Measurements from ENCODE around the gene PSMC3IP. TPM values are rescaled to one million over a fixed set of nuclear protein-coding genes. Genes with fewer than 3 reads are reported as not detected.

PSMC3IP gene
- total and polyA plus RNA-seq, 11 donors: 0.71 to 4.1 (median 2.1) TPM

- H3K4me3 ChIP-seq: peak overlapping the region; percentile 74 to 98 (median 92)
- 21 to 50% (median 29%) methylated on average over 14 to 28 of the region's 28 CpGs for WGBS, 4 donors
- intact Hi-C loops (cut with DNase I): no loop called here
- ATAC-seq (peak in 2 of 4 donors; percentile 4 to 20), DNase-seq (no peak)
- H3K27me3 ChIP-seq: no peaks in the 10 kb centered on the region
- TF ChIP-seq POLR2A (IDR thresholded peaks at IDR 0.05): no peak
- TF ChIP-seq, protein P1, sequence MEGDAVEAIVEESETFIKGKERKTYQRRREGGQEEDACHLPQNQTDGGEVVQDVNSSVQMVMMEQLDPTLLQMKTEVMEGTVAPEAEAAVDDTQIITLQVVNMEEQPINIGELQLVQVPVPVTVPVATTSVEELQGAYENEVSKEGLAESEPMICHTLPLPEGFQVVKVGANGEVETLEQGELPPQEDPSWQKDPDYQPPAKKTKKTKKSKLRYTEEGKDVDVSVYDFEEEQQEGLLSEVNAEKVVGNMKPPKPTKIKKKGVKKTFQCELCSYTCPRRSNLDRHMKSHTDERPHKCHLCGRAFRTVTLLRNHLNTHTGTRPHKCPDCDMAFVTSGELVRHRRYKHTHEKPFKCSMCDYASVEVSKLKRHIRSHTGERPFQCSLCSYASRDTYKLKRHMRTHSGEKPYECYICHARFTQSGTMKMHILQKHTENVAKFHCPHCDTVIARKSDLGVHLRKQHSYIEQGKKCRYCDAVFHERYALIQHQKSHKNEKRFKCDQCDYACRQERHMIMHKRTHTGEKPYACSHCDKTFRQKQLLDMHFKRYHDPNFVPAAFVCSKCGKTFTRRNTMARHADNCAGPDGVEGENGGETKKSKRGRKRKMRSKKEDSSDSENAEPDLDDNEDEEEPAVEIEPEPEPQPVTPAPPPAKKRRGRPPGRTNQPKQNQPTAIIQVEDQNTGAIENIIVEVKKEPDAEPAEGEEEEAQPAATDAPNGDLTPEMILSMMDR (IDR thresholded peaks at IDR 0.05): no peak
- H3K4me1 ChIP-seq: peaks cover 10 to 61% (median 42%) of the 10 kb centered on the region in 12 donors
- peaks cover 0 to 57% (median 50%) of the 10 kb centered on the region in 9 donors for H3K36me3 ChIP-seq
- H3K27ac ChIP-seq: peak overlapping the region; percentile 94 to 99 (median 98)
- H3K9me3 ChIP-seq: no peaks in the 10 kb centered on the region
Measured at GRCh38 chr17:42566215-42566882, 11.2 kb downstream of the PSMC3IP start.

DNA sequence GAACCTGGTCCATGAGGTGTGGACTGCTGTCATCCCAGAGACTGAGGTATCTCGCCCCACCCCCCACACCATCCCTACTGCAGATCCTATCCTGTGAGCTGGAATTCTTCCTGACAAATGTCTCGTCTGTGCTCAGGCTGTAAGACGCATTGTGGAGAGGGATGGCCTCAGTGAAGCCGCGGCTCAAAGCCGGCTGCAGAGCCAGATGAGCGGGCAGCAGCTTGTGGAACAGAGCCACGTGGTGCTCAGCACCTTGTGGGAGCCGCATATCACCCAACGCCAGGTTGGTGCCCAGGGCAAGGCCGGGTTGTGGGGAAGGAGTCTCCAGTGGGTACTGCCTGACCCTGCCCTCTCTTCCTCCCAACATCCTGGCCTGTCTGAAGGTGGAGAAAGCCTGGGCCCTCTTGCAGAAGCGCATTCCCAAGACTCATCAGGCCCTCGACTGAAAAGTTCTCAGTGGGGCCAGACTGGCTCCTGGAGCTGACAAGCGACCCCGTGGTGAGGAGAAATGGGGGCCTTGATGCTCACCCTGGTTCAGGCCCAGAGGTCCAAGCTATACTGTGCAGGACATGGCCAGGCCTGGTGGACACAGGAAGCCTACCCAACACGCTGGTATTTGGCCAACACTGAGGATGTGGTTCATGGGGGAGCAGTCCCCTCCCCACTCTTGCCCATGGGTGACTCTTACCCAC is 11.9 kb downstream of the PSMC3IP start:
- intact Hi-C loops (cut with DNase I): no loop called here
- Histone ChIP-seq H3K27ac (peak overlapping the region in 10 of 12 donors; percentile 94 to 99 (median 96)), H3K36me3 (peaks cover 0 to 51% (median 43%) of the 10 kb centered on the region in 9 donors), H3K9me3 (no peaks in the 10 kb centered on the region), H3K4me3 (peak overlapping the region in 3 of 12 donors; percentile 78 to 80 (median 79)), H3K4me1 (peaks cover 10 to 59% (median 44%) of the 10 kb centered on the region in 12 donors), H3K27me3 (no peaks in the 10 kb centered on the region)
- ATAC-seq: no peak
- TF ChIP-seq POLR2A (IDR thresholded peaks at IDR 0.05): no peak
- TF ChIP-seq, protein P1 (IDR thresholded peaks at IDR 0.05): no peak
- peak in 1 of 5 donors; percentile 49 for DNase-seq
- WGBS, 4 donors: 92 to 95% (median 94%) methylated on average over 14 to 16 of the region's 16 CpGs

DNA sequence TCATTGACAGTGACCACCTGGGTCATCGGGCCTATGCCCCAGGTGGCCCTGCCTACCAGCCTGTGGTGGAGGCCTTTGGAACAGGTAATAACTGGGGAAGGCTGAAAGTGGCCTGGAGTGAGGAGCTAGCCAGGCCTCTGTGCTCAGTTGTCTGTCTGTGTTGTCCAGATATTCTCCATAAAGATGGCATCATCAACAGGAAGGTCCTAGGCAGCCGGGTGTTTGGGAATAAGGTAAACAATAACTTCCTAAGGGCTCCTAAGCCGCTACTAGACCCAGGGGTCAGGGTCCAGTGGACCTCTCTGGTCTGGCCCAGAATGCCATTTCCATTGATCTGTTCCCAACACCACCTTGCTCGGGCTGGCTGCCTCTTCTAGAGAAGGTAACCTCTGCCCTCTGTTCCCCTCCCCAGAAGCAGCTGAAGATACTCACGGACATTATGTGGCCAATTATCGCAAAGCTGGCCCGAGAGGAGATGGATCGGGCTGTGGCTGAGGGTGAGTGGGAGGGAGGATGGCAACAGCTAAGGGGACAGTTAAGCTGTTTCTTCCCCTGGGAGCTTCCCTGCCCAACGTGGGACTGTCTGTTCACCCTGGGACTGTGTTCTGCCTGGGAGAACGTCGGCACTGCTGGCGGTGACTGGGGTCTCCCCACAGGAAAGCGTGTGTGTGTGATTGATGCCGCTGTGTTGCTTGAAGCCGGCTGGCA is 12.6 kb downstream of the PSMC3IP start:
- DNase-seq (peak in 1 of 5 donors; percentile 40), ATAC-seq (no peak)
- Histone ChIP-seq H3K4me3 (no peak overlapping the region), H3K36me3 (peaks cover 0 to 44% (median 36%) of the 10 kb centered on the region in 9 donors), H3K4me1 (peaks cover 10 to 59% (median 44%) of the 10 kb centered on the region in 12 donors), H3K27ac (no peak overlapping the region), H3K9me3 (no peaks in the 10 kb centered on the region), H3K27me3 (no peaks in the 10 kb centered on the region)
- intact Hi-C loops (cut with DNase I): no loop called here
- TF ChIP-seq, protein P1 (IDR thresholded peaks at IDR 0.05): no peak
- no peak for TF ChIP-seq POLR2A (IDR thresholded peaks at IDR 0.05)
- WGBS, 4 donors: 89 to 94% (median 92%) methylated on average over 12 to 15 of the region's 15 CpGs

DNA sequence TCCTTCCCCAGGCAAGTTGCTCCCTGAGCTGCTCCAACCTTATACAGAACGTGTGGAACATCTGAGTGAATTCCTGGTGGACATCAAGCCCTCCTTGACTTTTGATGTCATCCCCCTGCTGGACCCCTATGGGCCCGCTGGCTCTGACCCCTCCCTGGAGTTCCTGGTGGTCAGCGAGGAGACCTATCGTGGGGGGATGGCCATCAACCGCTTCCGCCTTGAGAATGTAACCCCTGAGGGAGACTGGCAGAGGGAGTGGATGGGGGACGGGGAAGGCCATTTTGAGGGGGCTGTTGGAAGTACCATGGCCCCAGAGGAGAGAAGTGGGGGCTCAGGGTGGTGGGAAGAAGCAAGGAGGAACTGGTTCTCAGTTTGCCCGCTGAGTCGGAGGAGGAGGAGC is 13.6 kb downstream of the PSMC3IP start:
- WGBS, 4 donors: 75 to 86% (median 85%) methylated on average over 6 to 9 of the region's 9 CpGs
- no peak for DNase-seq
- intact Hi-C loops (cut with DNase I): no loop called here
- Histone ChIP-seq H3K36me3 (peaks cover 0 to 33% (median 26%) of the 10 kb centered on the region in 9 donors), H3K27me3 (no peaks in the 10 kb centered on the region), H3K27ac (no peak overlapping the region), H3K9me3 (no peaks in the 10 kb centered on the region), H3K4me3 (peak overlapping the region in 1 of 12 donors; percentile 95), H3K4me1 (peaks cover 10 to 58% (median 44%) of the 10 kb centered on the region in 12 donors)
- no peak for TF ChIP-seq POLR2A (IDR thresholded peaks at IDR 0.05)
- TF ChIP-seq, protein P1 (IDR thresholded peaks at IDR 0.05): no peak
- no peak for ATAC-seq
